GM15510 (cell line): ENCODE results near the gene CNTRL.

ENCODE experiments used
- POLR2A ChIP-seq: IDR thresholded peaks from 3 replicates; pipeline ENCODE4 v1.6.1; 2011; ENCODE audit warnings: borderline replicate concordance; ENCODE audit not compliant: insufficient read length; ENCODE audit errors: extremely low read depth

The CNTRL gene

GRCh38 chr9:121200356-121200755 is 125.6 kb downstream of the CNTRL start:
- TF ChIP-seq POLR2A, result no peak

- no peak for TF ChIP-seq POLR2A
Measured at GRCh38 chr9:121201045-121201737, 126.4 kb downstream of the CNTRL start.

GRCh38 chr9:121201738-121202533 is 127.2 kb downstream of the CNTRL start, which contains the start of gene RAB14:
TSS of gene RAB14 (minus strand) at chr9:121201869. CDS start at chr9:121193412, 8,457 bp downstream.
- TF ChIP-seq POLR2A, result peak; percentile 82

- TF ChIP-seq POLR2A, result no peak
Measured at GRCh38 chr9:121204121-121204520, 129.4 kb downstream of the CNTRL start.

- TF ChIP-seq POLR2A, result no peak
Measured at GRCh38 chr9:121204611-121205010, 129.9 kb downstream of the CNTRL start.

GRCh38 chr9:121206516-121207370 is 132.0 kb downstream of the CNTRL start:
- TF ChIP-seq POLR2A, result no peak

GRCh38 chr9:121207371-121207940 is 132.7 kb downstream of the CNTRL start:
- no peak for TF ChIP-seq POLR2A

- TF ChIP-seq POLR2A, result no peak
Measured at GRCh38 chr9:121210536-121210935, 135.8 kb downstream of the CNTRL start.

- TF ChIP-seq POLR2A, result no peak
Measured at GRCh38 chr9:121213136-121213806, 138.5 kb downstream of the CNTRL start.

GRCh38 chr9:121214005-121214404 is 139.2 kb downstream of the CNTRL start:
- no peak for TF ChIP-seq POLR2A

- TF ChIP-seq POLR2A, result no peak
Measured at GRCh38 chr9:121216271-121216805, 141.6 kb downstream of the CNTRL start.

GRCh38 chr9:121217609-121218292 is 143.0 kb downstream of the CNTRL start:
- no peak for TF ChIP-seq POLR2A

- no peak for TF ChIP-seq POLR2A
Measured at GRCh38 chr9:121218357-121219027, 143.7 kb downstream of the CNTRL start.

- no peak for TF ChIP-seq POLR2A
Measured at GRCh38 chr9:121219530-121219929, 144.8 kb downstream of the CNTRL start.
